SK-MEL-5 (cell line): Measurements from ENCODE around the gene PHACTR3. TPM values are rescaled to one million over a fixed set of nuclear protein-coding genes. Genes with fewer than 3 reads are reported as not detected.

Source experiments
- DNase-seq: peaks from one replicate; pipeline ENCODE4 v3.0.0-alpha.2; 2016; ENCODE audit warnings: low read depth, low spot score
- in situ Hi-C: cut with HindIII; loops from 2 replicates; pipeline ENCODE4 v1.10.0; 2016; ENCODE audit warnings: low sequenced_read_pairs, high pct_unique_total_duplicates, low pct_unique_long_range_greater_than_20kb
- total RNA-seq: library from RNA; depleted of rRNA; stranded (reverse); fragments of >200 nt; shearing (Covaris generic); gene quantifications from 2 replicates; pipeline ENCODE4 v1.2.3, GENCODE V29; 2014

PHACTR3 gene
- total RNA-seq, 1 experiment from 2014 or later = not detected

DNA sequence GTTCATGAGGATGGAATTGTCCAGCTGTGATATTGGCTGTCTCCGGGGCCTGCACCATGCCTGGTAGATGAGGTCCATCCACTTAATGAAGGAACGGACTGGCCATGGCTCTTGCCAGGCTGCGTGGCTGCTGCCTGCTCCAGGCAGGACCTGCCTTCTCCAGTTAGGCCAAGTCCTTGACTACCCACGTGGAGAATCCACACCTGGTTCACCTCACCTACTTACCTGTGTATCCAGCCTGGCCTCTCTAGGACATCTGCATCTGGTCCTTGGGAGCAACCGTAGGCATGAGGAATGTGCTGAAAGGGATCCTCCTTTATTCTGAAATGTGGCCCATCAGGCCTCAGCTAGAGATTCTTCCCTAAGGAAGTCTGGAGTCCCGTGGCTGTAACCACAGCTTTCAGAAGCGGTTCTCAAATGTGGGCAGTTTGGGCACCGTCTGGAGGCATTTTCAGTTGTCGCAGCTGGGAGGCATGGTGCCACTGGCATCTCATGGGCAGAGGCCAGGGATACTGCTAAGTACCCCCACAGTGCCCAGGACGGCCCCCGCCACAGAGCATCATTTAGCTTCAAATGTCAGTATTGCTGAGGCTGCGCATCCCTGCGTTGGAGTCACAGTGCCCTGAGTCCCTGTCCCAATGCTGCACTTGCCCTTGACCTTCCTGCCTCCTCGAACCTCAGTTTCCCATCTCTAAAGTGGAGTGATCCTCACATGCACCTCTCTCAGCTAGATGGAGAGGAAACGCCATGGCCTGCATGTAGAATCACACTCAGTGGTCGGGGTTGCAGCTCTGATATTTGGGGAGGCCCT, 67.5 kb downstream of the PHACTR3 start:
- DNase-seq = no peak
- in situ Hi-C loops = no loop called here

DNA sequence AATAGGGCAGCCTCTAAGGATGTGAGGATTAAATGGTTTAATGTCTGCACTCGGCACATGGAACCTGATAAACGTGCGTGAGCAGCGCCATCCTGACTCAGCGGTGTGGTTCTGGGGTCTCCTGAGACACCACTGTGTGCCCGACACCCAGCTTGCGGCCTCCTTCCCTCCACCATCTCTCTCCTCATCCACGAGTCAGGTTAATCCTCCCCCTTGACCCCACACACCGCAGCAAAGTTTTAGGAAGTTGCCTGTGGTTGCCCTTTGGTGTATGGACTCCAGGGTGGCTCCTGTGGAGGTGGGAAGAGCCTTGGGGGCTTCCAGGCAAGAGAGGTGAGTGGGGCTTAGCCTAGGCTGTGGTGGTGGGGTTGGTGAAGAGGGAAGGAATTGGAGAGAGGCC, 68.2 kb downstream of the PHACTR3 start:
- no peak for DNase-seq
- in situ Hi-C loops = no loop called here

DNA sequence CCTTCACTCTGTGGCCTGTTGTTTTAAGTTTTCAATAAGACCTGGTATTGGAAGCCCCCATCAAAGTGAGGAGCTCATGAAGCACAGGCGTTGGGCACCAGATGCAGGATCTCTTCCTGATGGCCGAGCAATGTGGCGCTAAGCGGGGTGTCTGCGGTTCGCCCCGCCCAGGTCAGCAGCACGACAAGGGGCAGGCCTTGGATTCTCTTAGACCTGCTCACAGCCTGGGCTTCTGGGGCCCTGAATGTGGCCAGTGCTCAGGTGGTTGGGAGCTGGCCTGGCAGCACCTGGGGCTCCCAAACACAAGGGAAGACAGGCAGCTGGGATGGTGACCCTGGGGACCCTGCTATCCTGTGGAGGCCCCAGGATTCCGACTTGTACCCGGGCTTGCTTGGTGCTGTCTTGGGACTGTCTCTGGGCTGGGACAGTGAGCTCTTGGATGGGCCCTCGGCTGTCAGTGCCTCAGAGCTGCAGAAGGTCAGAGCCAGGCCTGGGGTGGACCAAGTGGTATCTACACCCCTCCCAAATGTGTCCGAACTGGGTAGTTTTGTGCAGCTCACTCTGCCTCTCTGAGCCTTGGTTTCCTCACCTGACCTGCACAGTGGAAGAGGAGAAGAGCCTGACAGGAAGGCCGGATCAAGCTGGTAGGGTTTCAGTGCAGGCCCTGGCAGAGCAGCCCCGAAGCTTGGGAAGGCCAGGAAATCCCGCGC, 69.1 kb downstream of the PHACTR3 start:
- no peak for DNase-seq
- in situ Hi-C loops = no loop called here

DNA sequence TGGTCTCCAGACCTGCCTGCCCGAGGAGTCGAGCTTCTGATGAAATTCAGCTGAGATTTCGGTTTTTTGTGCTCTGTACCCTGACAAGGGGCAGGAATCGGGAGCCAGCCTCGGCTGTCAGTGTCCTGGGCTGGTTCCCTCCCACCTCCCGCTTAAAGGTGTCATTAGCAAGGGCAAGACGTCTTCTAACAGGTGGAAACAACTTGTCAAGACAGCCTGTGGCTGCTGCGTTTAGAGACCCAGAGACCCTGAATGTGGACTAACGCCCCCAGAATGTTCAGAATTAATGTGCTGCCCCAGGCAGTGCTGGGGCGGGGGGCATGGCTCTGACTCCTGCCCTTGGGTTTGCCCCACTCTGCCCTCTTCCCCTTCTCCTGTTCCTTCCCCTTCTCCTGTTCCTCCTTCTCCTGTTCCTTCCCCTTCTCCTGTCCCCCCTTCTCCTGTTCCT, 69.7 kb downstream of the PHACTR3 start:
- no peak for DNase-seq
- in situ Hi-C loops = no loop called here

DNA sequence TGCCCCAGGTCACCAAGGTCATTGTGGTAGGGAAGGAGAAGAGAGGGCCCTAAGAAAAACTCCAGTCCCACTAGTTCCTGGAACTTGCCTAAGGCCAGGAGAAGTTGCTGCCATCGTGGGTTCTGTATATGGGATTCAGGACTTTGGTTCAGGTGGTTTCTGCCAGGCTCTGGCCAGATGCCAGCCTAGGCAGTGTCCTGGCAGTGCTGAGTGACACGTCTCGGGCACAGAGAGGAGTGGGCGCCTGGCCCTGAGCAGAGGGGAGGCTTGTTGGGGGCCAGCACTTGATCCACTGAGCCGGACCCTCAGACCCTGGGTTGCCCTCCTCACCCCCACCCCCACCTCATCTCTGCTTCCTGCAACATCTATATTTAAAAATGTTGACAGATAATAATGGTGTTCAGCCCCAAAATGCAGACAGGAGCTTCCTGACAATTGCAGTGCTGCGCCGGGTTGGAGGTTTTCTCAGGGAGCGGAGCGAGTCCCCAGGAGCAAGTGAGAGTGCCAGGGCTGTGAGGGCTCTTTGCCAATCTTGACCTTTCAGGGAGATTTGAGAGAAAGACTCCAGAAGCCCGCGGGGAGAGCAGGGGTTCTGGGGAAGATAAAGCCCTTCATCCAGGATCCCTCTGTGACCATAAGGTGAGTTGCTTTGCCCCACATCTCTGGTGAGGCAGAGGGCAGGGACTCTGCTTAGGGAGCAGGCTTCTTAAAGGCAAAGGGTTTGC, 71.9 kb downstream of the PHACTR3 start:
- no peak for DNase-seq
- in situ Hi-C loops = no loop called here

DNA sequence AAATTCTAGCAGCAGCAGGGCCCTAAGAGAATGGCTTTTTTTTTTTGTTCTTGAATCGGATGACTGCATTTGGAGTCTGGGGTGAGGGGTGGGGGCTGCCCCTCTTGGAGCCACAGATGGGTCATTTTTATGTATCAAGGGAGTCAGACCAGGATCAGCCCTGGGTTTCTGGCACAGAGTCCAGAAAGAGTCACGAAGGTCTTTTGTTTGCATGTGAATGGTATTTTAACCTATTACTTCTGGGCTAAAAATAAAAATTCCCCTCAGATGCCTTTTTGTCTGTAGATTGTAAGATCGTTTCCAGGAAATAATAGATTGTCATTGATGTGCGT, 72.5 kb downstream of the PHACTR3 start:
- in situ Hi-C loops = no loop called here
- no peak for DNase-seq

DNA sequence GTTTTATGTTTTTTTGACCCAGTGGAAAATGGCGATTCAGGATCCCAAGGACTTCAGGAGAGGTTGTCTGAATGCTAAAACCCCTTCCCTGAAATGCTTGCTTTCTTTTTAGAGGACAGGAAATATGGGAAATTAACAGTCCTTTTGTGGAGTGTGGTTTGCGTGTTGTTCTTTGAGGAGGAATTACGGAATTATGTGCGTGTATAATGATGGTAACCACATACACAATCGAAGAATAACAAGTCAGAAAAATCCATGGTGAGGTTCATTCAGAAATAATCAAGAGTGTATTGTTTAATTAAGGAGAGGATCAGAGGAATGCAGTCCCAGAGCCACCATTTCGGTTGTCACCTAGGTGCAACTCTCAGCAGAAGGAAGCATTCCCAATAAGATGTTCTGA, 73.2 kb downstream of the PHACTR3 start:
- DNase-seq = no peak
- in situ Hi-C loops = no loop called here

DNA sequence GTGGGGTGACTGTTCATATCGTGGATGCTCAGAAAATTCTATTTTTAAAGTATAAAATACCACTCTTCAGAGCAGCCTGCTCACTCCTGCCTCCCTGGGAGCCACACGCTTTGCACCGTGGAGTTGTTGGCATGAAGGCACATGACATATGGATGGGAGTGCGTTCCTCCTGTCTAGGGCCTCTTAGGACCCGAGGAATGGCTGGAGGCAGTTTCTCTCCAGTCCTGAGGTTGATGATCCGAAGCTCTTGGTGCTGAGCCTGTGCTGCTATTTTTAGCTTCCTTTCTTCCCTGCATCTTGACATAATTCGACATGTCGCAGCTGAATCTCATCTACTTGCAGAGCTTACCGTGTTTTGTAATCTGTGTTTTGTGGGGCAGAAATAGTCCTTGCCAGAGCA, 73.9 kb downstream of the PHACTR3 start:
- no peak for DNase-seq
- in situ Hi-C loops = no loop called here

DNA sequence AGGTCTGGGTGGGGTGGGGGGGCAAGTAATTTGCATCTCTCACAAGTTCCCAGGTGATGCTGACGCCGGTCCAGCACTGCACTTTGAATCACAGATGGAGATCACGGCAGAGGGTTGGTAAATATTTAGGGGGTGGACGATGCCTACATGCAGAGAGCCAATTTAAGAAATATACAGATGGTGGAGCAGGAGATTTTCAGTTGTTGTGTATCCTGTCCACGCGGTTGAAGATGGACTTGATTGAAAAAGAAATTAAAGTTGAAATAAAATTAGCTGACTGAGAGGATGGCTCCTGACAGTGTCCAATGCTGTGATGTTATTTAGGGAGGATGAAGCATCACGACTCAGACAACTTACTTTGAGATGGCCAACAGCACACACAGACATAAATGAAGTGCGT, 74.6 kb downstream of the PHACTR3 start:
- in situ Hi-C loops = no loop called here
- DNase-seq = no peak

DNA sequence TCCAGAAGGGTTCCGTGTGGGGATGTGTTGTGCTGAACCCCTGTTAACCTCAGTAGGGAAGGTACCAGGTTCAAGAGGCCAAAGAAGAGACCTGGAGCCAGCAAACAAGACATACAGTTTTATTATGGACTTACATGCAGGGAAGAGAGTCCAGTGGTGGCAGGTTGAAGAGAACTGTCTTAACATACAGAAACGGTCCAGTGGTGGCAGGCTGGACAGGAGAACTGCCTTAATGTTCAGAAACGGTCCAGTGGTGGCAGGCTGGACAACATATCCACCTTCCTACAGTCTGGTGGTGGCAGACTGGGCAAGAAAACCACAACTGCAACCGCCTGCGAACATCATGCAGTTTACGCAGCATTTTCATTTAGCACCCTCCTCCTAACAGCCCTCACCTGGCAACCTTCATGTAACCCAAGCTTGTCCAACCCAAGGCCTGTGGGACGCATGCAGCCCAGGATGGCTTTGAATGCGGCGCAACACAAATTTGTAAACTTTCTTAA, 75.9 kb downstream of the PHACTR3 start:
- DNase-seq = no peak
- in situ Hi-C loops = no loop called here

DNA sequence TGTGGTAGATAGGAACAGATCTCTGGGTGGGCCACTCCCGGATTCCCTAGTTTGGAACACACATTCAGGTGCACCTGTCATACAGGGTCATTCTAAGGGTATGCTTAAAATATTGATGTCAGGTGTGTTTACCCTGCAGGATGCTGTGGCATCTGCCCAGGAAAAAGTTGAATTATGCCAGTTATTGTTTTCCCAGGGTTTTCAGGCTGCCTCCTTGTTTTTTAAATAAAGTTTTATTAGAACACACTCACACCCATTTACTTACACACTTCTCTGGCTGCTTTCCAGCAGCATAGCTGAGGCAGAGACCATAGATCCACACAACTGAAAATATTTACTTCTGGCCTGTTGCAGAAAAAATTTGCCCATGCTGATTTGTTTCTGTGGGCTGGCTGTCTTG, 76.5 kb downstream of the PHACTR3 start:
- in situ Hi-C loops = no loop called here
- DNase-seq = no peak

DNA sequence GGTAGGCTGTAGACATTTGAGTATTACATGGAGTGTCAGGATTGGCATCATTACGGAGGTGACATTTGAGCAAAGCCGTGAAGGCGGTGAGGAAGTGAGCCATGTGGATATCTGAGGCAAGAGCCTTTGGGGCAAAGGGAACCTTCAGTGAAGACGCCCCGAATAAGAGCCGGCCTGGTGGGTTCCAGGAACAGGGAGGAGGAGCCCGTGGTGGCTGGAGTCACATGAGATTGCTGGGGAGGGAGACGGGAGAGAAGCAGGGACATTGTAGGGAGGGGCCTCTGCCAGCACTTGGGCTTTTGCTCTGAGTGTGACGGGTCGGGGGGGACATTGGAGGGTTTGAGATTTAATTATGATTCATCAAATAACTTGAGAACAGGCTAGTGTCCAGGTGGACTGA, 78.3 kb downstream of the PHACTR3 start:
- no peak for DNase-seq
- in situ Hi-C loops = no loop called here

DNA sequence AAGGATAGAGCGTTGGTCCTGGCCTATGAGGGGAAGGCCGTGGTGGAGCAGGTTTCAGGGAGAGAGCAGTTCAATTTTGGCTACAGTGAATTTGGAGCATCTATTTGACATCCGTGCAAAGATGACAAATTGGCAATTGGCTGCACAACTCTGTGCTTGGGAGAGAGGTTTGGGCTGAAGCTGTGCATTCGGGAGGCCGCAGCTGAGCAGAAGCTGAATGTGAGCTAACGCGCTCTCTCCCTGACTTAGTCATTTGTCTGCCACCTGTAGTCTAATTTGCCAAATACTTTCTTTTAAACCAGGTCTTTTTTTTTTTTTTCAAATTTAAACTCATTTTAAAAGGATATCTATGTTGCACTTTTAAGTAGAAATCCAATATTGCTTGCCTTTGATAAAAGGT, 78.8 kb downstream of the PHACTR3 start:
- no peak for DNase-seq
- in situ Hi-C loops = no loop called here

DNA sequence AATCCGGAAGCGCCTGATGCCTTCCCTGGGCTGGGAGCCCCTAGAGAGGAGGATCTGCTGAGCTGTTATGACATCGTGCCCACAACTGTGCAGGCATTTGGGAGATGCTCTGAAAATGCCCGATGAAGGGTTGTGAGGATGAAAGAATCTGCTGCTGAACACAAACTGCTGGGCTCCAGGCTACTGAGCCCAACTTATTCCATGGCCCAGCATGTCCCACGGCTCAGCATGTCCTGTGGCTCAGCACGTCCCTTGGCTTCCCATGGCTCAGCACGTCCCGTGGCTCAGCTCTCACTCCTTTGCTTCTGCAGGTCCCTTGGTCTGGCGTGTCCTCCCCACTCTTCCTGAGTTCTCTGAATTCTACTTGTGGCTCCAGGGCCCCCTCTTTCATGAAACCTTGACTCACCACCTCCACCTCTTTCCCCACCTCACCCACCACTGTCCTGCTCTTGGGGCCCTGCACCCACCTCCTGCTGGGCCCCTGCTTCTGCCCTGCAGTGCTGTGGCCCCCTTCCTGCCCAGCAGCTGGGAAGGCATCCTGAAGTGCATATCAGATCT, 80.4 kb downstream of the PHACTR3 start:
- no peak for DNase-seq
- in situ Hi-C loops = no loop called here

DNA sequence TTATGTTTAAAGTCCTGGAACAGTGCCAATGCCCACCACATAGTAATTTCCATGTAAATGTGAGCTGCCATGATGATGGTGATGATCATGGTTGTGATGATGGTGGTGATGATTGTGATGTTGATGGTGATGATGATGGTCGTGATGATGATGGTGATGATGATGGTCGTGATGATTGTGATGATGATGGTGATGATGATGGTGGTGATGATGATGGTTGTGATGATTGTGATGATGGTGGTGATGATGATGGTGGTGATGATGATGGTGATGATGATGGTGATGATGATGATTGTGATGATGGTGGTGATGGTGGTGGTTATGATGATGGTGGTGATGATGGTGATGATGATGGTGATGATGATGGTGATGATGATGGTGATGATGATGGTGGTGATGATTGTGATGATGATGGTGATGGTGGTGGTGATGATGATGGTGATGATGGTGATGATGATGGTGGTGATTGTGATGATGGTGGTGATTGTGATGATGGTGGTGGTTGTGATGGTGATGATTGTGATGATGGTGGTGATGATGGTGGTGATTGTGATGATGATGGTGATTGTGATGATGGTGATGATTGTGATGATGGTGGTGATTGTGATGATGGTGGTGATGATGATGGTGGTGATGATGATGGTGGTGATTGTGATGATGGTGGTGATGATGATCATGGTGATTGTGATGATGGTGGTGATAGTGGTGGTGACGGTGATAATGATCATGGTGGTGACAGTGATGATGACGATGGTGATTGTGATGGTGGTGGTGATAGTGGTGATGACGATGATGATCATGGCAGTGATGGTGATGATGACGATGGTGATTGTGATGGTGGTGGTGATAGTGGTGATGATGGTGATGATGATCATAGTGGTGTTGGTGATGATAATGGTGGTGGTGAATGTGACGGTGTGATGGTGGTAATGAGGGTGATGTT, 82.3 kb downstream of the PHACTR3 start:
- in situ Hi-C loops = no loop called here
- no peak for DNase-seq

DNA sequence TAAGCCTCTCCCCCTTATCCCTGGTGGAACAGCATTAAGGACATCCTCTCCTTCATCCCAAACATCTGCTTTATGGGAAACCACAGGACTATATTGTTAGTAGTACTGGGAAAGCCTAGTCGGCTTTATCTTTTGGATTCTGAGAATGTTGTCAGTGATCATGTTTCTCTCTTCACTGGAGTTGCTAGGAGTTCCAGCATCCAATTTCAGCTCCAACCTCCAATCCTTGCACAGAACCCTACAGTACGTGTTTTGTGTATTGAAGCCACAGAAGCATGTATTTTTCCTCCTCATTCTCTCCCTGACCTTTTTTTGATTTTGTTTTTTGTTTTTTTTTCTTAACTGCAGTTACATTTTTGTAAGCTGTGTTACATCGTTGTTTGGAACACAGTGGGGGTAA, 84.0 kb downstream of the PHACTR3 start:
- in situ Hi-C loops = no loop called here
- DNase-seq = no peak

DNA sequence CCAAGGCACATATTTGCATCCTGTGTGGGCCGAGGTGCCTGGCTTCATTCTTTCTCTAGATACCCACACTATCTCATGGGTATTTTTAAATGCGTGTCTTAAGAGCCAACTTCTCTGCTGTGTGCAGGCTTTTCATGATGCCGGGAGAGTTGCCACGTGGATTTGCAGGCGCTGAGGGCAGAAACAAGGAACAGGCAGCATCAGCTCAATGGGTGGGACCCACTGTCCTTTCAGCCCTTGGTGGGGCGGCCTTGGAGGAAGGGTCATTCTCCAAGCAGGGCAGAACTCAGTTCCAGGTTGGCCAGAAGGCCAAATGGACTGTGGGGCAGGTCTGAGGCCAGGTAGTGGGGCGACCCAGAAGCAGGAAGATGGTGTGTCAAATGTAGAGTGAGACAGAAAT, 84.7 kb downstream of the PHACTR3 start:
- no peak for DNase-seq
- in situ Hi-C loops = no loop called here
